Tibial nerve (tissue), 4 donors: ENCODE data around the gene NUB1. TPM values are rescaled to one million over a fixed set of nuclear protein-coding genes. Genes with fewer than 3 reads are reported as not detected.
A peak's percentile ranks its signal among the peaks of the same experiment; 100 is the strongest.

Source experiments
- DNase-seq, 2 donors: peaks; one replicate each; pipeline ENCODE4 v3.0.0-alpha.2; 2019; ENCODE audit warnings: low spot score in 2 of 2
- H3K27ac ChIP-seq, 4 donors: fragments of 200-600 bp; sonication (generic) in 3 of 4; one replicate each; pipeline ENCODE4 v1.5.1; 2017 to 2019; ENCODE audit warnings: mild to moderate bottlenecking in 1 of 4
- H3K27me3 ChIP-seq, 2 donors: fragments of 200-600 bp; sonication (generic) in 1 of 2; one replicate each; pipeline versions ENCODE4 v1.5.1 to v1.6.0; 2017 to 2019
- H3K36me3 ChIP-seq, 3 donors: fragments of 200-600 bp; sonication (generic); one replicate each; pipeline ENCODE4 v1.5.1; 2018 to 2019
- H3K4me1 ChIP-seq, 4 donors: fragments of 200-600 bp; sonication (generic) in 3 of 4; one replicate each; pipeline ENCODE4 v1.5.1; 2017 to 2019
- H3K4me3 ChIP-seq, 4 donors: fragments of 200-600 bp; sonication (generic) in 3 of 4; one replicate each; pipeline ENCODE4 v1.5.1; 2017 to 2019; ENCODE audit warnings: mild to moderate bottlenecking in 1 of 4, moderate library complexity in 1 of 4
- H3K9me3 ChIP-seq, 4 donors: fragments of 200-600 bp; sonication (generic) in 3 of 4; one replicate each; pipeline ENCODE4 v1.5.1; 2017 to 2019
- CTCF ChIP-seq, 5 experiments: fragments of 200-600 bp in 3 of 5; fragments of 450-650 bp in 2 of 5; sonication (generic) in 3 of 5; IDR thresholded peaks; one replicate each; pipeline ENCODE4 v1.5.1; 2016 to 2019; ENCODE audit warnings: antibody characterized with exemption in 5 of 5, mild to moderate bottlenecking in 3 of 5, moderate library complexity in 2 of 5
- EP300 ChIP-seq, 2 donors: sonication (generic); formaldehyde crosslinking; IDR thresholded peaks; one replicate each; pipeline ENCODE4 v1.6.1; 2017; ENCODE audit warnings: antibody characterized with exemption in 2 of 2, mild to moderate bottlenecking in 1 of 2
- POLR2A ChIP-seq, 2 donors: fragments of 450-650 bp; IDR thresholded peaks; one replicate each; pipeline ENCODE4 v1.6.1; 2017; ENCODE audit warnings: antibody characterized with exemption in 2 of 2, mild to moderate bottlenecking in 2 of 2, moderate library complexity in 2 of 2
- WGBS, 2 donors: methylation state at CpG; one replicate each; pipeline ENCODE4 v1.1.5; 2018; 5-methylcytosine and 5-hydroxymethylcytosine counted together
- total RNA-seq, 4 donors: library from RNA; depleted of rRNA; stranded (reverse); fragments of >200 nt; gene quantifications; one replicate each; pipeline ENCODE4 v1.1.0, GENCODE V29; 2016

NUB1 gene
- total RNA-seq, 4 donors from 2014 or later: 40.8 to 66.3 (median 60.1) TPM

GRCh38 chr7:151426904-151427704 lies 85.5 kb downstream of the NUB1 start:
- Histone ChIP-seq H3K4me3 (no peak overlapping the region), H3K9me3 (peaks cover 0 to 3% (median 0%) of the 10 kb centered on the region in 4 donors), H3K27ac (peak overlapping the region; percentile 51 to 89 (median 70)), H3K4me1 (peaks cover 0 to 53% (median 41%) of the 10 kb centered on the region in 4 donors), H3K27me3 (no peaks in the 10 kb centered on the region), H3K36me3 (no peaks in the 10 kb centered on the region)
- no peak for TF ChIP-seq CTCF (IDR thresholded peaks at IDR 0.05)
- TF ChIP-seq EP300 (IDR thresholded peaks at IDR 0.05): no peak
- no peak for TF ChIP-seq POLR2A (IDR thresholded peaks at IDR 0.05)
- DNase-seq: no peak
- 75 to 77% methylated on average over 18 to 19 of the region's 23 CpGs for WGBS, 2 donors

- Histone ChIP-seq H3K27me3 (no peaks in the 10 kb centered on the region), H3K36me3 (no peaks in the 10 kb centered on the region), H3K4me1 (peaks cover 0 to 53% (median 41%) of the 10 kb centered on the region in 4 donors), H3K9me3 (no peaks in the 10 kb centered on the region), H3K27ac (peak overlapping the region; percentile 13 to 89 (median 70)), H3K4me3 (no peak overlapping the region)
- DNase-seq: no peak
- TF ChIP-seq POLR2A (IDR thresholded peaks at IDR 0.05): no peak
- TF ChIP-seq CTCF (IDR thresholded peaks at IDR 0.05): no peak
- TF ChIP-seq EP300 (IDR thresholded peaks at IDR 0.05): no peak
- WGBS, 2 donors: 68 to 79% methylated on average over 8 to 10 of the region's 10 CpGs
These were observed 86.2 kb downstream of the NUB1 start for GRCh38 chr7:151427705-151428377.

Other genes with a start within 250 kb of the NUB1 start
- not detected for gene GBX1, start 174.1 kb upstream of the NUB1 start, total RNA-seq
- not detected for gene ASB10, start 154.6 kb upstream of the NUB1 start, total RNA-seq
- gene H2BK1, start 131.3 kb upstream of the NUB1 start, total RNA-seq: not detected
- gene ABCF2, start 114.6 kb upstream of the NUB1 start, total RNA-seq: 10 to 100 TPM; 34.3 to 72.9 (median 34.9) TPM
- gene CHPF2, start 109.3 kb upstream of the NUB1 start, total RNA-seq: 10 to 100 TPM; 34.5 to 58.5 (median 40.2) TPM
- gene SMARCD3, start 93.1 kb upstream of the NUB1 start, total RNA-seq: 10 to 100 TPM; 55.5 to 97.2 (median 77.3) TPM
- 100 to 1,000 TPM in 2 of 4 donors, 10 to 100 TPM in 2; 82.9 to 142 (median 115) TPM for gene WDR86, start 68.2 kb downstream of the NUB1 start, total RNA-seq
- 1 to 10 TPM in 1 of 4 donors, under 1 TPM in 2, not detected in 1; 0.59 to 1.5 (median 0.87) TPM for gene CRYGN, start 98.3 kb downstream of the NUB1 start, total RNA-seq
- 100 to 1,000 TPM in 3 of 4 donors, 10 to 100 TPM in 1; 95.4 to 128 (median 103) TPM for gene RHEB, start 178.1 kb downstream of the NUB1 start, total RNA-seq